ENCODE data around the gene DIAPH3. TPM values are rescaled to one million over a fixed set of nuclear protein-coding genes. Genes with fewer than 3 reads are reported as not detected.

Gene DIAPH3
- total RNA-seq, 1 experiment from 2014 or later: 62.3 TPM

DNA sequence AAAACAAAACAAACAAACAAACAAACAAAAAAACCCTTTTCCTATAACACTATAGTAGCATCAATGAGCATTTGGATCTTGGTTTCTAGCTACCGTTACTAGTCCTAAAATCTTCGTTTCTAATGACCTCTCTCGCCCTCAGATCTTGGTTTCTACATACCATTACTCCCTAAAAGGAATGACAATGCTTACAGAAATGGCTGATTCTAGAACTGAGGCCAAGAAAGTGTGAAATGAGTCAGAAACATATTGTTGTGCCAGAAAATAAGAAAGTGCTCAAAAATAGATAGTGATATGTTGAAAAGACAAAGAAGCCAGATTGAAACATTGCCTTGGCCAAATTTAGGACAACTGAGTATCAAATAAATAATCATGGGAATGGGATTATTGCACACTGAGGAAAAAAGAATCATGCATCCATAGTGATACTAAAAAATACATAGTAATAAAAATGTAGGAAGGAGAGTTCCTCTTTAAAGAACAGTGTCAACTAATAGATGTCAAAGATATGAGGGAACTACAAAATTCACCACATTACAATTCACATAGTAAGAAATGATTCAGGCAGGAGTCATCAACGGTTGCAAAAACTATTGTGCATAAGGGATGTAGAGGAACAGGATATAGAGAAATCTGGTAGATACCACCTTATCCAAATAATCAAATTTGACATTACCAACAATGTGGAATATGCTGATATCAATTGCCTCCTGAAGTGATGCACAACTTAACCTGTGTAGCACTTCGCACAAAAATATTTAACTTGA is 386.6 kb downstream of the DIAPH3 start:
- intact Hi-C loops (cut with micrococcal nuclease; ENCODE audit: unreplicated experiment): no loop called here
- Histone ChIP-seq H3K9me3 (ENCODE audit: low read depth, low read length, poor library complexity, severe bottlenecking) (no peaks in the 10 kb centered on the region), H3K36me3 (ENCODE audit: insufficient read depth, low read length, poor library complexity, severe bottlenecking) (no peaks in the 10 kb centered on the region), H3K27me3 (replicated peaks; ENCODE audit: insufficient read depth, low read depth, low read length, poor library complexity) (no peaks in the 10 kb centered on the region), H3K4me1 (ENCODE audit: insufficient read depth, low read length, poor library complexity, severe bottlenecking) (peaks cover 42% of the 10 kb centered on the region), H3K4me3 (ENCODE audit: low read depth, low read length, poor library complexity, severe bottlenecking) (no peak overlapping the region), H3K27ac (ENCODE audit: low read depth, low read length, poor library complexity, severe bottlenecking) (no peak overlapping the region)
- POLR2A ChIA-PET (ENCODE audit: low non-redundant PET): no interaction called here
- no peak for DNase-seq (ENCODE audit: low spot score)
- TF ChIP-seq, protein P1, sequence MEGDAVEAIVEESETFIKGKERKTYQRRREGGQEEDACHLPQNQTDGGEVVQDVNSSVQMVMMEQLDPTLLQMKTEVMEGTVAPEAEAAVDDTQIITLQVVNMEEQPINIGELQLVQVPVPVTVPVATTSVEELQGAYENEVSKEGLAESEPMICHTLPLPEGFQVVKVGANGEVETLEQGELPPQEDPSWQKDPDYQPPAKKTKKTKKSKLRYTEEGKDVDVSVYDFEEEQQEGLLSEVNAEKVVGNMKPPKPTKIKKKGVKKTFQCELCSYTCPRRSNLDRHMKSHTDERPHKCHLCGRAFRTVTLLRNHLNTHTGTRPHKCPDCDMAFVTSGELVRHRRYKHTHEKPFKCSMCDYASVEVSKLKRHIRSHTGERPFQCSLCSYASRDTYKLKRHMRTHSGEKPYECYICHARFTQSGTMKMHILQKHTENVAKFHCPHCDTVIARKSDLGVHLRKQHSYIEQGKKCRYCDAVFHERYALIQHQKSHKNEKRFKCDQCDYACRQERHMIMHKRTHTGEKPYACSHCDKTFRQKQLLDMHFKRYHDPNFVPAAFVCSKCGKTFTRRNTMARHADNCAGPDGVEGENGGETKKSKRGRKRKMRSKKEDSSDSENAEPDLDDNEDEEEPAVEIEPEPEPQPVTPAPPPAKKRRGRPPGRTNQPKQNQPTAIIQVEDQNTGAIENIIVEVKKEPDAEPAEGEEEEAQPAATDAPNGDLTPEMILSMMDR (conservative IDR thresholded peaks at IDR 0.05; ENCODE audit: low read depth, low read length): no peak
- TF ChIP-seq EZH2 (IDR thresholded peaks at IDR 0.05; ENCODE audit: borderline replicate concordance, low read depth, low read length, poor library complexity, severe bottlenecking): no peak
- BruUV-seq (replicated peaks): no TSS peak
- CTCF ChIA-PET: no interaction called here

- POLR2A ChIA-PET (ENCODE audit: low non-redundant PET): no interaction called here
These were observed 389.2 kb downstream of the DIAPH3 start for GRCh38 chr13:59774491-59774971.

DNA sequence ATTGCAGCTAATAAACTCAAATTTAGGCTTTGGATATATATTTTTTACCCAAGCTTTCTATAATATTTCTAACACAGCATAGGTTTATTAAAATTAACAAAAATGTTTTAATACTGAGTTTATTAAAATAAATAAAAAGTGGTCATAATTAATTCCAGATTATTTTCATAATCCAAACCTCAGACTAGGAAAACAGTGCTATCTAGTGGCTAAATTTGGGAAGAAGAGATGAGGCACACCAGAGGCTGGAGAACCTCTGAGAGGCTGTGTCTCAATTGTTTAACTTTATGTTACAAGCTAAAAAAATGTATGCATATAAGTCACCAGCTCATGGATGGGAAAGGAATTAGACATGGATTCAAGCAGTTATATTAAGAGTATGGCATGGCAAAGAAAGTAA is 392.5 kb downstream of the DIAPH3 start:
- H3K27ac ChIP-seq (ENCODE audit: low read depth, low read length, poor library complexity, severe bottlenecking): peak overlapping the region; percentile 70
- H3K4me1 ChIP-seq (ENCODE audit: insufficient read depth, low read length, poor library complexity, severe bottlenecking): peaks cover 83% of the 10 kb centered on the region
- H3K4me3 ChIP-seq (ENCODE audit: low read depth, low read length, poor library complexity, severe bottlenecking): no peak overlapping the region
- POLR2A ChIA-PET (ENCODE audit: low non-redundant PET): no interaction called here
- CTCF ChIA-PET: interaction anchor here (0.6 to 1.5 kb wide), 5 partner anchors 90 to 600 kb away, joined by 3 read pairs; no protein-coding TSS in a partner anchor
- no peaks in the 10 kb centered on the region for H3K27me3 ChIP-seq (replicated peaks; ENCODE audit: insufficient read depth, low read depth, low read length, poor library complexity)
- no peaks in the 10 kb centered on the region for H3K36me3 ChIP-seq (ENCODE audit: insufficient read depth, low read length, poor library complexity, severe bottlenecking)
- no TSS peak for BruUV-seq (replicated peaks)
- intact Hi-C loops (cut with micrococcal nuclease; ENCODE audit: unreplicated experiment): loop anchor here (1.0 to 5.0 kb wide), 6 partner anchors 91 to 661 kb away; no protein-coding TSS in a partner anchor
- peak; percentile 73 for DNase-seq (ENCODE audit: low spot score)
- TF ChIP-seq, protein P1 (conservative IDR thresholded peaks at IDR 0.05; ENCODE audit: low read depth, low read length): peak; percentile 80
- TF ChIP-seq EZH2 (IDR thresholded peaks at IDR 0.05; ENCODE audit: borderline replicate concordance, low read depth, low read length, poor library complexity, severe bottlenecking): no peak
- no peaks in the 10 kb centered on the region for H3K9me3 ChIP-seq (ENCODE audit: low read depth, low read length, poor library complexity, severe bottlenecking)

More at GRCh38 chr13:59774491-59774971, 389.2 kb downstream of the DIAPH3 start:
- CTCF ChIA-PET: no interaction called here
- no peaks in the 10 kb centered on the region for H3K27me3 ChIP-seq (replicated peaks; ENCODE audit: insufficient read depth, low read depth, low read length, poor library complexity)
- DNase-seq (ENCODE audit: low spot score): peak; percentile 78
- no peak overlapping the region for H3K4me3 ChIP-seq (ENCODE audit: low read depth, low read length, poor library complexity, severe bottlenecking)
- intact Hi-C loops (cut with micrococcal nuclease; ENCODE audit: unreplicated experiment): loop anchor here (2.0 to 5.0 kb wide), 5 partner anchors 62 to 658 kb away; no protein-coding TSS in a partner anchor
- H3K27ac ChIP-seq (ENCODE audit: low read depth, low read length, poor library complexity, severe bottlenecking): peak overlapping the region; percentile 64
- no peak for TF ChIP-seq EZH2 (IDR thresholded peaks at IDR 0.05; ENCODE audit: borderline replicate concordance, low read depth, low read length, poor library complexity, severe bottlenecking)
- TF ChIP-seq, protein P1 (conservative IDR thresholded peaks at IDR 0.05; ENCODE audit: low read depth, low read length): no peak
- no peaks in the 10 kb centered on the region for H3K36me3 ChIP-seq (ENCODE audit: insufficient read depth, low read length, poor library complexity, severe bottlenecking)
- H3K4me1 ChIP-seq (ENCODE audit: insufficient read depth, low read length, poor library complexity, severe bottlenecking): peaks cover 66% of the 10 kb centered on the region
- no TSS peak for BruUV-seq (replicated peaks)
- no peaks in the 10 kb centered on the region for H3K9me3 ChIP-seq (ENCODE audit: low read depth, low read length, poor library complexity, severe bottlenecking)

All from A673 (cell line).